GM19438 (cell line): ENCODE data around the gene MDP1.
"Not testable (repeated sequence)": the region's sequence is repeated elsewhere in the genome, so short reads cannot be mapped to it uniquely, and the experiment has no call there.

Experiments
- ATAC-seq: cut with Tn5 transposase; IDR thresholded peaks from one replicate; pipeline ENCODE4 v1.9.1; 2021; ENCODE audit warnings: low read depth; ENCODE audit not compliant: unreplicated experiment

MDP1 gene

DNA sequence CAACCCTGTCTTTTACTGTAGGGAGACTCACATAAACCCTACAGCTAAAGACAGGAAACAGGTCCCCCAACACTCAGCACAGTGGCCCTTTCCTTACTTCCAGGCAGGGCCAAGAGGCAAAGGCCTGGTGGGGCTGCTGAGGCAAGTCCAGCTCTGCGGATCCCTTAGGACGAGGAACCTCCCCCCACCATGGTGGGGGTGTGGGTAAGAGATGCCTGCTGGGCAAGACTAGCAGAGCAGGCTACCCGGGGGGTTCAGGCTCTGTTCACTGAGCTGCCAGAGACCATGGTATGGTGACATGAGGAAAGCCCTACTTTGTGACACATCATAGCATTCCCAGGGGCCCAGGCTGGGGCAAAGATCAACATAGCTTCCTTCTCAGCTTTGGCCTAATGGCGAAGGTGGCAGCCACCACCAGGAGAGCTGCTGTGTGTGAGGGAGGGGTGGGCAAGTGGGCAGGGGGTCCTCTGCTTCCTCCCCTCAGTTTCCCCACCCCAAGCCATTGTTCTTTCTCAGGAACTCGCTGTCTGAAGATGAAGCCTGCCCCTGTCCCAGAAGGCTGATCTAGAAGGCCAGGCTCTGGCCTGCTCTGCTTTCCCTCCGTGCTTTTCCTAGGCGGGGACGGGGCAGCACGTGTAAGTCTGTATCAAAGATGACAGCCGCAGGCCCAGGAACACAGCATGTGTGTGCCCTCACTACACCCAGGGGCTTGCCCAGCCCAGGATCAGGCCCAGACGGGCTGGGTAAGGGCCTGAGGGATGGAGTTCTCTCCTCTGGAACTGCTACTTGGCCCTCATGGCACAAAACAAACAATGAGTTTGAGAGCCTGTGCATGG lies 36.6 kb upstream of the MDP1 start:
- ATAC-seq = no peak

GRCh38 chr14:24251880-24252288 lies 36.0 kb upstream of the MDP1 start:
- no peak for ATAC-seq

- ATAC-seq = no peak
These were observed 34.5 kb upstream of the MDP1 start for GRCh38 chr14:24250354-24250753.

GRCh38 chr14:24249230-24250021 lies 33.6 kb upstream of the MDP1 start:
- ATAC-seq = no peak

GRCh38 chr14:24247422-24247821 lies 31.6 kb upstream of the MDP1 start:
- ATAC-seq = no peak

- no peak for ATAC-seq
These were observed 30.9 kb upstream of the MDP1 start for GRCh38 chr14:24246765-24247212.

- ATAC-seq = not testable (repeated sequence)
These were observed 29.5 kb upstream of the MDP1 start for GRCh38 chr14:24245350-24245749.

DNA sequence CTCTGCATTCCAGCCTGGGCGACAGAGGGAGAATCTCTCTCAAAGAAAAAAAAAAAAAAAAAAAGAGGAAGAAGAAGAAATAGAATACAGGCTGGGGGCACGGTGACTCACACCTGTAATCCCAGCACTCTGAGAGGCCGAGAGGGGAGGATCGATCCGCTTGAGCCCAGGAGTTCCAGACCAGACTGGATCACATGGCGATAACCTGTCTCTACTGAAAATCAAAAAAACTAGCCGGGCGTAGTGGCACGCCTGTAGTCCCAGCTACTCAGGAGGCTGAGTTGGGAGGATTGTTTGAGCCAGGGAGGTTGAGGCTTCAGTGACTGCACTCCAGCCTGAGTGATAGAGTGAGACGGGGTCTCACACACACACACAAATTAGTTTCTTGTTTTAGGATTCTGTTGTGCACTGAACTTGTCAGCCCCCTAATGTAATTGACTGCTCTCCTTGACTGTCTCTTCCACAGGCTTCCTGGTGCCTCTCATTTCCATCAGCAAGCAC lies 27.5 kb upstream of the MDP1 start:
- ATAC-seq = no peak

GRCh38 chr14:24241829-24242443 lies 26.1 kb upstream of the MDP1 start:
- ATAC-seq = peak; percentile 72

GRCh38 chr14:24240110-24240918 lies 24.4 kb upstream of the MDP1 start:
- ATAC-seq = no peak

DNA sequence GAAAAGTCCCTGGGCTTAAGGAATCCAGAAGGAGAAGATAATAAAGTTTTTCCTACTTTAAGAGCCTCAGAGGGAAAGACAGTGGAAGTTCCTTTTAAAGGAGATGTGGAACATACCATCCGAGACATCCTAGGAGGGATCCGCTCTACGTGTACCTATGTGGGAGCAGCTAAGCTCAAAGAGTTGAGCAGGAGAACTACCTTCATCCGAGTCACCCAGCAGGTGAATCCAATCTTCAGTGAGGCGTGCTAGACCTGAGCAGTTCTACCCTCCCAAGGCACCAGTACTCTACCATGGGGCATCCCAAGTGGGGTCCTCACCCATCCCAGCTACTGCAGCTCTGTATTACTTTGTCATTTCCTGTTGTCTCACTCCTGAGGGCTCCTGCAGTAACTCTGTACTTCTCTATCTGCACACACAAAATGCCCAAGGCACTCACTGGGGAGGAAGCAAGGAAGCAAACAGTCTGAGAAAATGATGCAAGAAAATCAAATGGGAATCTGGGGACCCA lies 22.7 kb upstream of the MDP1 start:
- ATAC-seq = no peak

DNA sequence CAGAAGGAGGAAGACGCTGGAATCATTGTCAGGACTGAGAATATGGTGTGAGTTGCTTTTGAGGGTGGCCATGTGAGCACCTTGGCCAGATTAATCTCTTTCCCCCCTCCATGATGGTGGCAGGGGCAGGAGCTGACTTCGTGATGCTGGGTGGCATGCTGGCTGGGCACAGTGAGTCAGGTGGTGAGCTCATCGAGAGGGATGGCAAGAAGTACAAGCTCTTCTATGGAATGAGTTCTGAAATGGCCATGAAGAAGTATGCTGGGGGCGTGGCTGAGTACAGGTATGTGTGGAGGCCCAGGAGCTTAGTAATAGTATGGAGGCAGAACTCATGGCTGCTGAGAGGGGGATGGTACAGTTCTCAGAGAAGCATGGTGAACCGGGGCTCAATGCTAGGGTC lies 22.3 kb upstream of the MDP1 start:
- ATAC-seq = no peak

DNA sequence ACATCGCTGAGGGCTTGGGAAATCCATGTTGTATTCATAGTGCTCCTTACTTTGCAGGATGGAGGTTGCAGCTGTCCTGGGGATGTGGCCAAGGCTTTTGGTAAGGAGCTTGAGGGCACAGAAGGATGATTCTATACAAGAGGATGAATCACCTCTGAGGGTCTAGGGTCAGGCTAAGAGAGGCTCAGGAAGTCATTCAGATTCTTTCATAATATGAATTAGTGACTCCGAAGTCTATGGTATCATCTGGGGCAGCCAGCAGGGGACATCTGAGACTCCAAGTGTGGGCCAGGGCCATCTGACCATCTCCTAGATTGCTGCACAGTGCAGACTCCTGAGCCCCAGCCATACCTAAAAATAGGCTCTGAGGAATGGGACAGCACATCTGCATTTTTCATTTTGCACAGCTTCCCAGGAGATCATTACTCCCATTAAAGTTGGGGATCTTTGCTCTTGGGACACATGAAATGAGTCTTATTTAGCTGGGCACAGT lies 21.6 kb upstream of the MDP1 start:
- ATAC-seq = no peak

GRCh38 chr14:24236689-24237462 lies 21.0 kb upstream of the MDP1 start:
- ATAC-seq = no peak

DNA sequence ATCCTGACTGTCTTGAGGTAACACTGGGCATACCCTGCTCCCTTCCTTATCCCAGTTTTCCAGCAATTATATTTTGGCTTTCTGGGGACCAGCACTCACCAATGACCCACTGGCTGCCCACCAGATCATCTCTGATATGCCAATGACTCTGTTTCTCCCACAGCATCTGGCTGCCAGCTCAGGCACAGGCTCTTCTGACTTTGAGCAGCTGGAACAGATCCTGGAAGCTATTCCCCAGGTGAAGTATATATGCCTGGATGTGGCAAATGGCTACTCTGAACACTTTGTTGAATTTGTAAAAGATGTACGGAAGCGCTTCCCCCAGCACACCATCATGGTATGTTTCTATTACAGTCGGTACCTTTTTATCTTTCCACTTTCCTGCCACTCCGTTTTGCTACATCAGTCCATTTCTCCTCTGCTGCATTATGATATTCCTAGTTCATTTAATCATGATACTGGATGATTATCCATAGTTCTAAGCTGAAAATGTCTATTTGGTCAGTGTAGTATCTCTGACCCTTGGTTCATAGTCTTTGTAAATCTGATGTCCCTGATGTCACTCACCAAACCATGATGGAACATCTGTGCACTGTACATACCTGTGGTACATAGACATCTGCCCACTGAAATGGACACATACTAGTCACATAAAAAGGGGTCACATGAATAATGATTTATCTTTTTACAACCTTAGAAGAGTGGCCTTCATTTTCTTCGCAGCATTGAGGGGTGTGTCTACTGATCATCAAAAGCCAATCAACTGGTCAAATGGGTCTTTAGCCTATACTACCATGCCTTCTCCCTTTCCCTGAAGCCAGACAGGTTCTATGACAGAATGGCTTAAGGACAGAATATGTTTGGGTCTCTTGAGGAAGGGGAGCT lies 20.2 kb upstream of the MDP1 start:
- ATAC-seq = no peak

DNA sequence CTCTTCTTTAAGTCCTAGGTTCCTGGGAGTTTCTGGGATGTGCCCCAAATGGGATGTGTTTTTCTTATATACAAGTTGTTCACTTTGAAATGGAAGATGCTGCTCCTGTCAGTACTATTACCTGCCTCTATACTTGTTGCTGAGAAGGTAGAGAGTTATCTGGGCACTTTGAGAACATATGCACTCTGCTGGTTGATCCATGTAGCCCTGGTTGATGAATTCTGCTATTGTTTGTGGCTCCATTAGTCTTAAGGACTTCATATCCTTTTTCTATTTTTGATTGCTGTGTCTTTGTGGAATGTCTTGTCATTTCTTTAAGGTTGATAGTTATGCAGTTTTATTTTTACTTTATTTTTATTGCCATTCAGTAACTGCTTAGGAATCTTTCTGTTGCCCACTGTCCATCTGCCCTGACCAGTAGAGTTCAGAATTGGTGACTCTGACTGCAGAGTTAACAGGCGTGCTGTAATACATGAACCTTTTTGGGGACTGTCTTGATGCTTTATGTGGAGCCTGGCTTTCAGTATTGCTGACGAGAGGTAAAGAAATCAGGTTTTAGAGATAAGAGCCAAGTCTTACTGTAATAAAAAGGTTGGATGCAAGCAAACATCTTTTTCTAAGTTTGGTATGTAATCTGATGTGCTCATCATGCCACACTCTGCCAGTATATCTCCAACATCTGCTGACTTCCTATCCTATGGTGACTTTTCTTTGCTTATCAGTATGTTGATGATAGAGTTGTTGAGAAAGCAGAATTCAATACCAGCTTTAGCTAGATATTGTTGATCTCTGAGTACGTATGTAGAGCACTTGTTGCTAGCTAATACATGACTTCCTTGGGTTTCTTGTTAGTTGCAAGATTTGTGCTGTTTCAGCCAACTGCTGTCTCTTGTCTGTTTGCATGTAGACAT lies 18.5 kb upstream of the MDP1 start:
- ATAC-seq = no peak

DNA sequence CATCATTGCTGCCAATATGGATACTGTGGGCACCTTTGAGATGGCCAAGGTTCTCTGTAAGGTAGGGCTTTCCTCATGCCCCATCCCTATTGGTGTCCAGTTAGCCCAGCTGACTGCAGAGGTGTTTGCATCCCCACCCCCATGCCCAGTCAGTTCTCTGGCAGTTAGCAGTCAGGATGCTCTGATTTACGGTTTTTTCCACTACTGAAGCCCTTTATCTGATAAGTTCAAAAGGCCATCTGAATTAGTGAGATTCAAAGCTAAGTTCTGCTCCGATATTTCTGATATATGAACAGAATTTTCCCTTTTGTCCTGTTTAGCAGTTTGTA lies 17.6 kb upstream of the MDP1 start:
- no peak for ATAC-seq
